GM21529 (cell line): ENCODE results near the gene MVB12B.

Source experiments
- ATAC-seq: cut with Tn5 transposase; IDR thresholded peaks from one replicate; pipeline ENCODE4 v1.9.1; 2021; ENCODE audit not compliant: unreplicated experiment

MVB12B gene

DNA sequence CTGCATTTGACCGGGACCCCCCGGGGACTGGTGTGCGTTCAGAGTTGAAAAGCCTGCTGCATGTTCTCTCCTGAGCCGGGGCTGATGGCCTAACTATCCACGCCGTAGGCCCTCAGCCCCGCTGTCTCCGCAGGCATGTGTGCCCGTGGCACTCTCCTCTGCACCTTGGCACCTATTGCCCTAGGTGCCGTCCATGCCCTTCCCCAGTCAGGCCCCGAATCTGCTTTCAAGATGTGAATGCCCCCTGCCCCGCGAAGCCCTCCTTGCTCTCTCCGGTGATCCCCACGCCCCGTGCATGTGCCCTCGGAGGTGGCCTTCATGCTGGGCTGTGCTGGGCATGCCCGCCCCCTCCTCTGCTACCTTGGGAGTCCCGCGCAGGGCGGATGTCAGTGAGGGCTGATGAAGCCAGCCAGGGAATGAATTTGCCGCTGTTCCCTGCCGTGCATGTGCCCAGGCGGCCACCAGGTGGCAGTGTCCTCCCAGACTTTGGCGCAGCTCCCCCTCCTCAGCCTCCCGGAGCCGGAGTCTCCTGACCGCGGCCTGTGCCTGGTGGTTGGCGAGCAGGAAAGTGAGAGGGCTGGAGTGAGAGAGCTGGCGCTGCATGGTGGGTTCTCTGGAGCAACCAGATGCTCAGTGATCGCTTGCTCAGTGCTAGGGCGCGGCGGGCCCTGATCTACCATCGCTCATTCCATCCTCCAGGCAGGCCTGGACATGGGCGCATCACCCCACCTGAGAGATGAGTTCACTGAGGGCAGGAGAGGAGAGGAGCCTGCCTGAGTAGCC, 174.2 kb downstream of the MVB12B start:
- ATAC-seq = no peak

- no peak for ATAC-seq
Observed at GRCh38 chr9:126501383-126502331, 175.0 kb downstream of the MVB12B start.

DNA sequence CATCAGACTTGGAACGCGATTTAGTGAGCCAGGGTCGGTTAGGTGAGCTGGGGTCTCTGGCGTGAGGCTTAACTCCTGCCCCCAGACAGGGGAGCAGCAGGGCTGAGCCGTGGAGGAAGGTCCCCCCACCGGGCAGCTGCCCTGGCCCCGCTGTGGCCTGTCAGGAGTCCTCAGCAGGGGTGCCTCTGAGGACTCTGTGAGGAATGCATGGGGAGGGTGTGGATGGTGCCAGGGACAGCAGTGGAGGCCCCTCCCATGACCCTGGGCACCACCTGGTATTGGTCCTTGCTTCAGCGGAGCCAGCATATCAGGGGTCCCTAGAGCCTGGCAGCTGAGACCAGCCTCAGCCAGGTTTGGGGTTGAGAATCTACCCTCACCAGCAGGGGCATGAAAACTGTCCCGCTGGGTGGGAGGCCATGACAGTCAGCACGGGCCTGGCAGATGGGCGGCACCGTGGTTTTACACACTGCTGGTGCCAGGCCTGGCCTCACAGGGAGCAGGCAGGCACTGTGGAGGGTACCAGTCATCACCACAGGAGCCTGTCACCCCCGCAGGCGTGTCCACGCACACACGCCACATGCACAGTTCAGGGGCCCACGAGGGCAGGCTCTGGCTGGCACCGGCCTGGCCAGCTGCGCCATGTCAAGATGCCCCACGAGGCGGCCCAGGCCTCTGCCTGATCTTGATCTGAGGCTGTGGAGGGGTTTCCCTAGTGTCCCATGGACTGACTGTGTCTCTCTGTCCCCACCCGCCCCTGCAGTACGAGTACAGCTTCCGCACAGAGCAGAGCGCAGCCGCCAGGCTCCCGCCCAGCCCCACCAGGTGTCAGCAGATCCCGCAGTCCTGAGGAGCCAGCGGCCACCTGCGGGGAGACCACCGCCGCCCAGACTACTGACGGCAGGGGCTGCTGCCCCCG, 176.0 kb downstream of the MVB12B start:
- no peak for ATAC-seq

- no peak for ATAC-seq
Observed at GRCh38 chr9:126503333-126504085, 176.9 kb downstream of the MVB12B start.

DNA sequence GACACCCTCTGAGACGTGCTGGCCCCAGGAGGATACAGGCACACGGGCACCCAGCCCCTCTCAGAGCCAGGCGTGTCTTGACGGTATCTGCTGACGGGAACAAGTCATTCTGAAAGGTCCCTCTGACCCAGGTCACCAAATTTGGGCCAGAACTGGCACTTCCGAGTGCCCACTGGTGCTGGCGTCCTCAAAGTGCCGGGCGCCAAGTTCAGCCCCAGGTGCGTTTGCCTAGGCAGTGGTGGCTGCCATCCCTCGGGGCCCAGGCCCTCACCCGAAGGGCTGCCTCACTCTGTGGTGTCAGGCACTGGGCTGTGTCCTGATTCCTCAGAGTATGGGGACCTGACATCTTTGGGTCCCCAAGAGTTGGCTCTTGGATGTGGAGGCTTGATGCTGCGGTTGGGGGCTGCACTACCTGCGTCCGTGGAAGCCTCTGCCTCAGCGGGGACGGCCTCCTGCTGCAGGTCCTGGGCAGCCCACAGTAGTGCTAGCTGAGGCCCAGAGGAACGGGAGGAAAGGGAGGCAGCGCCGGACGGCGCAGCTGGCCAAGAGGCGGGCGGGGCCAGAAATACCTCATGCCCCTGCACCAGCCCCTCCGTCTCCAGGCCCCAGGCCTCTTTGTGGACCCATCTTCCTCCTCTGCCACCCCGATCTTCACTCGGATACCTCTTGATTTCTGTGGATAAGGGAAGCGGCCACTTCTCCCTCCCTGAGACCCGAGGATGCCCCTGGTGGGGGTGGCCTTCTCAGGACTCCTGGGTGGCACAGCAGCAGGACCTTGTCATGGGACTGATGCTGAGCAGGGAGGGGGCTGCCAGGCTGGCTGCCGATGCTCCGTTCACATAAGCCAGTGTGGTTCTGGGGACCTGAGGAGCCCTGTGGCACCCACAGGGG, 177.7 kb downstream of the MVB12B start:
- no peak for ATAC-seq

GRCh38 chr9:126504977-126505455, 178.4 kb downstream of the MVB12B start:
- ATAC-seq = no peak

- ATAC-seq = no peak
Observed at GRCh38 chr9:126505697-126506346, 179.2 kb downstream of the MVB12B start.

DNA sequence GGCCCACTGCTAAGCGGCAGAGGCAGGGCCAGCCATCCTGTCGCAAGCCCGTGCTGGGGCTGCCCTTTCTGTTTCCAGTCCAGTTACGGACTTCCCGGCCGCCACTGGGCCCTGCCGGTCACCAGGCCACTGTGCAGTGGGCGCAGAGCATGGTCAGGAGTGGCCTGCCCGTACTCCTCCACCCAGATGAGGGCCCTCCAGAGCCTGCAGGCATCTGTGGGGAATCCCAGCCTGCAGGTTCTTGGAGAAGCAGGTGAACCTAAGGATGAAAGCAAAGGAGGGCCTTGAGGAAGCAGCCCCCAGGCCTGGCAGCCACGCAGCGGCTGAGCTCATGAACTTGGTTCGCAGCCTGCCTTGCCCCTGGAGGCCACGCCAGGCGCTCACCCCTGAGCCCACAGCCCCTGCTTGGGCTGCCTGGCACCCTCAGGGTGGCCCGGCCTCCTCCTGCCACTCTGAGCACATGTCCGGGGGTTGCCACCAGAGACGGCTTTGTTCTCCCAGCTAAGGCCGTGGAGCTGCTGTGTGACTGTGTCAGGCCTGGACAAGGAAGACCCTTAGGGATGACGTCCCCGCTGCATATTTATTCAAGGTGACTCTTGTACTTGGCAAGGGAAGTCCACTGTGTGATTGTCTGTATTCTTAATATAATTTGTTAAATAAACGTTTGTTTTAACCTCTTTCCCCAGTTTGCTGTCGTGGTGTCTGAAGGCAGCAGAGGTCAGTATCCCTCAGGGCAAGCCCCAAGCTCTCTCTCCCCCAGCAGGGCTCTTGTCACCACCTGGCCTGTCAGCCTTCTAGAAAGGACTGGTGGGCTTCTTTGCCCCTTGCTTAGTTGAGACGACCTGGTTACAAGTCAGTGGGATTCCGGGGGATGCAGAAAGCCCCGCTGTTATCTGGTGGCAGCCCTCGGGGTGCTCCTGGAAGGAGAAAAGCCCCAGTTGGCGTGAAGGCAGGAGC, 180.0 kb downstream of the MVB12B start:
- ATAC-seq = no peak

- ATAC-seq = no peak
Observed at GRCh38 chr9:126507318-126508109, 180.9 kb downstream of the MVB12B start.

GRCh38 chr9:126508171-126508591, 181.6 kb downstream of the MVB12B start:
- ATAC-seq = no peak

- no peak for ATAC-seq
Observed at GRCh38 chr9:126508928-126509327, 182.3 kb downstream of the MVB12B start.

DNA sequence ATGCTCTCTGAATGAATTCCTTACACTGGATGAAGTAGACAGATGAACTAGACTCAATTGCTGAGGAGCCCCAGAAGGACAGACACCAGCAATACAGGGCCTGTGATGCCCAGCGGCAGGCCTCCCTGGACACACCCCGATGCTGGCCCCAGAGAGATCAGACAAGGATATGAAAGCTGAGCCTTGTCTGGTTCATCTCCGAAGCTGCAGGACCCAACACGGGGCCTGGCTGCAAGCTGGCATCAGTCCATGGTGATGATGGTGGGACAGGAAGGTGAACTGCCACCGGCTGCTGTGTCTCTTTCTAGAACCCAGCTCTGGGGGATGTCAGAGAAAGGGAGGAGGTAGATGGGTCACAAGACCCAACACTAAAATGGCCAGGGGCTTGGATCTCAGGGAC, 183.1 kb downstream of the MVB12B start:
- ATAC-seq = no peak

DNA sequence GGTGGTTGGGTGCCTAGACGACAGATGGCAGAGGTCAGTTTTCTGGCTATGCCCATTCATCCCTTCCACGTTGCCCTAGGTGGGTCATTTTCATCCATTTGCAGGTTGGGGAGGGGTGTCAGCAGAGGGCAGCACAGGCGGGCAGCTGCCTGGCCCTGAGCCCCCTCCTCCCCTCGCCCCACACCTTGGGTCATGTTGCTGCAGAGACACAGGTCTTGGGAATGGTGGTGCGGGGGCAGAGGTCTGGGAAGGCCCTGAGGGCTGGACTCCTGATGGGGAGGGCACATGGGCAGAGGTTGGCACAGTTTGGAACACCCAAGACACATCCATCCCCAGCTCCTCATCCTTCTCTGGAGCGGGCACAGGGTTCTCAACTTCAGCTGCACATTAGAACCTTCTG, 183.9 kb downstream of the MVB12B start:
- no peak for ATAC-seq

DNA sequence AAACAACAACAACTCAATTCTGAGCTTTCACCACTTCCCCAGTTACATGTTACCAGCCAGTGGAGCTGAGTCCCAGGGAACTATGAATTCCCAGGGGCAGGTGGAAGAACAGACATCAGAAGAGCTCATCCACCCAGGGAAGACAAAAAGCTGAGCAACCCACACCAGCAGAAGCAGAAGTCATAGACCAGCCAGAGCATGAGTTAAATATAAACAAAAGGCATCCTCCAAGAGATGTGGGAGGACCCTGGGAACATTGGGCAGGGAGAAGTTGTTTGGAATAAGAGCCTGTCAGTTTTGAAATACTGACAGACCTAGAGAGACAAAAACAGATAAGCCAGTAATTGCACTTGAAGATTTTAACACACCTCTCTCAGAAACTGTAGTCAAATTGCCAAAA, 184.8 kb downstream of the MVB12B start:
- no peak for ATAC-seq

GRCh38 chr9:126513159-126514036, 186.8 kb downstream of the MVB12B start:
- no peak for ATAC-seq
